H1 (cell line): ENCODE measurements around the gene LRCH3. TPM values are rescaled to one million over a fixed set of nuclear protein-coding genes. Genes with fewer than 3 reads are reported as not detected.

Source experiments
- CHD1 ChIP-seq: IDR thresholded peaks from 2 replicates; pipeline ENCODE4 v1.6.1; 2012; ENCODE audit warnings: low read depth, low read length, improper control_type of control experiment
- CTCF ChIP-seq, 3 experiments: IDR thresholded peaks; 1 replicate in 2 of 3; 2 replicates in 1 of 3; pipeline versions ENCODE4 v1.5.1 to v1.6.1; 2011; ENCODE audit warnings: low read length in 3 of 3, mild to moderate bottlenecking in 3 of 3, inconsistent platforms in 2 of 3, low read depth in 1 of 3, moderate library complexity in 1 of 3; ENCODE audit not compliant: insufficient read depth in 1 of 3; ENCODE audit errors: control extremely low read depth in 1 of 3
- HDAC2 ChIP-seq, 2 experiments: fragments of 300-600 bp in 1 of 2; sonication (generic) in 1 of 2; IDR thresholded peaks; 2 replicates each; pipeline ENCODE4 v1.6.1; 2011 to 2012; ENCODE audit warnings: low read depth in 2 of 2, low read length in 2 of 2, mild to moderate bottlenecking in 2 of 2, moderate library complexity in 2 of 2, borderline replicate concordance in 1 of 2, inconsistent platforms in 1 of 2
- polyA plus RNA-seq, 7 experiments: library from polyadenylated mRNA; depleted of rRNA in 3 of 7; stranded (reverse) in 5 of 7; unstranded in 2 of 7; fragments of >200 nt in 5 of 7; fragments of 200-250 nt in 2 of 7; gene quantifications; 1 replicate in 5 of 7; 2 replicates in 1 of 7; 4 replicates in 1 of 7; pipeline versions ENCODE4 v1.2.1 to v1.2.3, GENCODE V29; 2011 to 2013; ENCODE audit warnings: missing spikeins in 2 of 7, mixed read lengths in 2 of 7
- total RNA-seq: library from RNA; stranded (reverse); fragmentation: NEBNext Ultra II Directional; extraction: Animal tissue kit (Norgen Biotek cat#: 25700); gene quantifications from 2 replicates; pipeline ENCODE4 v1.2.1, GENCODE V29; 2021

LRCH3 gene
- total and polyA plus RNA-seq, 2 of the 8 experiments (the other 6 are each of a cell fraction or from before 2014, with no cell fraction given) = 58.4 to 66.0 TPM

DNA sequence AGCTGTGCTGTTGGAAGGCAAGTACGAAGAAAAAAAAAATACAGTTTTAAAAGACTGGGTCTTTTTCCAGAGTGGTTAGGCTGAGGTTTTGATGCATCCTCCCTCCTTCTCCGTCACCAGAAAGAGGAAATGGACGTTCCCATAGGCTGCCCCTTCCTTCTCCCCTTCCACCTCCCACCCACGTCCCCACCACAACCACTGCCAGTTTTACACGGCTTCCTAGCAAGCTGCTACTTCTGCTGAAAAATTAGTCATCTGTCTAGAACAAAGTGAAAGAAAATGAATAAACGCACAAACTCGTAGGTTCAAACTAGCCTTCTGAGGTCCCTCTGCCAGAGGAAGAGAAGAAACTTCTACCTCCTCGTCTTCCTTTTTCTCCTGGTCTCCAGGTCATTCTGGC, 87.4 kb downstream of the LRCH3 start (continued):
- TF ChIP-seq HDAC2 (IDR thresholded peaks at IDR 0.05; ENCODE audit: borderline replicate concordance in 1 of 2, low read depth in 2 of 2, low read length in 2 of 2) (no peak), CTCF (IDR thresholded peaks at IDR 0.05; ENCODE audit: control extremely low read depth in 1 of 3, insufficient read depth in 1 of 3, low read depth in 1 of 3, low read length in 3 of 3) (no peak), CHD1 (no peak)
